Measurements from ENCODE around the gene CARS1. TPM values are rescaled to one million over a fixed set of nuclear protein-coding genes. Genes with fewer than 3 reads are reported as not detected.

CARS1 gene
- polyA plus RNA-seq, 1 donor, result 21.3 TPM

GRCh38 chr11:3037040-3037944 is 19.9 kb downstream of the CARS1 start:
- peak; percentile 76 for DNase-seq

- DNase-seq, result no peak
These were observed 20.8 kb downstream of the CARS1 start for GRCh38 chr11:3036419-3036818.

- no peak for DNase-seq
These were observed 21.9 kb downstream of the CARS1 start for GRCh38 chr11:3035333-3035732.

- no peak for DNase-seq
These were observed 26.7 kb downstream of the CARS1 start for GRCh38 chr11:3030289-3031070.

GRCh38 chr11:3028813-3029212 is 28.4 kb downstream of the CARS1 start:
- DNase-seq, result no peak

GRCh38 chr11:3026803-3027202 is 30.4 kb downstream of the CARS1 start:
- no peak for DNase-seq

GRCh38 chr11:3022982-3023381 is 34.2 kb downstream of the CARS1 start:
- no peak for DNase-seq

GRCh38 chr11:3022300-3022967 is 34.8 kb downstream of the CARS1 start:
- DNase-seq, result no peak

- DNase-seq, result no peak
These were observed 36.1 kb downstream of the CARS1 start for GRCh38 chr11:3021125-3021524.

- DNase-seq, result no peak
These were observed 37.2 kb downstream of the CARS1 start for GRCh38 chr11:3020011-3020410.

- DNase-seq, result no peak
These were observed 38.6 kb downstream of the CARS1 start for GRCh38 chr11:3018596-3018995.

GRCh38 chr11:3016861-3017260 is 40.4 kb downstream of the CARS1 start:
- no peak for DNase-seq

- no peak for DNase-seq
These were observed 41.4 kb downstream of the CARS1 start for GRCh38 chr11:3015796-3016195.

- no peak for DNase-seq
These were observed 42.3 kb downstream of the CARS1 start for GRCh38 chr11:3014943-3015342.

GRCh38 chr11:3014057-3014938 is 42.9 kb downstream of the CARS1 start:
- DNase-seq, result no peak

- DNase-seq, result no peak
These were observed 45.0 kb downstream of the CARS1 start for GRCh38 chr11:3011891-3012885.

- DNase-seq, result no peak
These were observed 46.5 kb downstream of the CARS1 start for GRCh38 chr11:3010521-3011275.

- no peak for DNase-seq
These were observed 47.2 kb downstream of the CARS1 start for GRCh38 chr11:3010004-3010403.

- no peak for DNase-seq
These were observed 47.7 kb downstream of the CARS1 start for GRCh38 chr11:3009481-3009880.

GRCh38 chr11:3008746-3009336 is 48.4 kb downstream of the CARS1 start:
- DNase-seq, result no peak
